Measurements from ENCODE around the gene SLC16A12. TPM values are rescaled to one million over a fixed set of nuclear protein-coding genes. Genes with fewer than 3 reads are reported as not detected.

SLC16A12 gene
- total RNA-seq, 1 experiment from 2014 or later, result 0.77 TPM

DNA sequence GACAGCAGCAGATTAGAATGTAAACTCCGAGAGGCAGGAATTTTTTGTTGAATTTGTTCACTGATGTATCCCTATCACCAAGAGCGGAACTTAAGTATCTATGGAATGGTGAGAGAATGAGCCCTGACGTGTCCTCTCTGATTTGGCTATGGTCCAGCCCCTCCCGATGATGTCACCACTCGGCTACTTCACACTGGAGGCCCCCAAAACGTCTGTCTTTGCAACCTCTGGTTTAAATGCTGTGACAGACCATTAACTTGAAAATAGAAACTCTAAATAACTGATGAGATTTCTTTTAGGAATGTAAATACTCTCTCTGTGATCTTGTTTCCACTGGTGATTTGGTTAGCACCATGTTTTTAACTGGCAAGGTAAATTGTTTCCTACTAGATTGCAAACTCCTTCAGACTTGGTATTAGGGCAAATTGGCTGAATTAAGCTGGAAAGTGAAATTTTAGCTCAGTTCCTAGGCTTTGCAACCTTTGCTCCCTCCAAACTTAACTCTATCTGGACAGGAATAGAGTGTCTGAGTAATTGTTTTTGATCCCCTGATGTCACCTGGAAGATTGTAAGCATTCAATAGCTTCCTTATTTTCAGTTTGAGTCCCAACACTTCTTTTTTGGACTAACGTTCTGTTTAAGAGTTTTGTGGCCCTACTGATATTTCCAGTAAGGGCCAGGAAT lies 19.1 kb downstream of the SLC16A12 start:
- TF ChIP-seq, protein P1, sequence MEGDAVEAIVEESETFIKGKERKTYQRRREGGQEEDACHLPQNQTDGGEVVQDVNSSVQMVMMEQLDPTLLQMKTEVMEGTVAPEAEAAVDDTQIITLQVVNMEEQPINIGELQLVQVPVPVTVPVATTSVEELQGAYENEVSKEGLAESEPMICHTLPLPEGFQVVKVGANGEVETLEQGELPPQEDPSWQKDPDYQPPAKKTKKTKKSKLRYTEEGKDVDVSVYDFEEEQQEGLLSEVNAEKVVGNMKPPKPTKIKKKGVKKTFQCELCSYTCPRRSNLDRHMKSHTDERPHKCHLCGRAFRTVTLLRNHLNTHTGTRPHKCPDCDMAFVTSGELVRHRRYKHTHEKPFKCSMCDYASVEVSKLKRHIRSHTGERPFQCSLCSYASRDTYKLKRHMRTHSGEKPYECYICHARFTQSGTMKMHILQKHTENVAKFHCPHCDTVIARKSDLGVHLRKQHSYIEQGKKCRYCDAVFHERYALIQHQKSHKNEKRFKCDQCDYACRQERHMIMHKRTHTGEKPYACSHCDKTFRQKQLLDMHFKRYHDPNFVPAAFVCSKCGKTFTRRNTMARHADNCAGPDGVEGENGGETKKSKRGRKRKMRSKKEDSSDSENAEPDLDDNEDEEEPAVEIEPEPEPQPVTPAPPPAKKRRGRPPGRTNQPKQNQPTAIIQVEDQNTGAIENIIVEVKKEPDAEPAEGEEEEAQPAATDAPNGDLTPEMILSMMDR (conservative IDR thresholded peaks at IDR 0.05), result no peak
- Histone ChIP-seq H2BK15ac (ENCODE audit: low read depth, low read length) (no peak overlapping the region), H3T11ph (ENCODE audit: low read length) (no peak overlapping the region), H3K23me2 (ENCODE audit: insufficient read length, low read depth, low read length, poor library complexity, severe bottlenecking) (no peaks in the 10 kb centered on the region), H3K4me1 (ENCODE audit: insufficient read depth, low read length) (no peaks in the 10 kb centered on the region; the same call in 1 of the 2 replicates), H2BK5ac (ENCODE audit: insufficient read length, low read length) (no peak overlapping the region), H2AFZ (ENCODE audit: low read length) (no peak overlapping the region), H3K9me3 (ENCODE audit: control insufficient read depth, low read depth, low read length) (no peaks in the 10 kb centered on the region), H4K91ac (ENCODE audit: insufficient read length, low read depth, low read length) (no peak overlapping the region), H3K4ac (ENCODE audit: low read depth, low read length) (no peak overlapping the region), H3K23ac (ENCODE audit: insufficient read length, low read depth, low read length) (no peak overlapping the region), H4K8ac (replicated peaks; ENCODE audit: insufficient read length, low read depth, low read length) (no peak overlapping the region), H3K79me1 (ENCODE audit: insufficient read depth, low read depth, low read length, poor library complexity, severe bottlenecking) (no peaks in the 10 kb centered on the region), H4K5ac (ENCODE audit: insufficient read length, low read depth, low read length) (no peak overlapping the region), H4K20me1 (ENCODE audit: control insufficient read depth, insufficient read depth, insufficient read length) (no peaks in the 10 kb centered on the region), H3K27ac (ENCODE audit: insufficient read length, low read depth, low read length) (no peak overlapping the region), H3K9ac (ENCODE audit: extremely low read depth, insufficient read length, low read length) (no peak overlapping the region), H3K18ac (ENCODE audit: insufficient read length, low read depth, low read length) (no peak overlapping the region), H3K56ac (ENCODE audit: insufficient read length, low read depth, low read length) (no peak overlapping the region), H3K79me2 (ENCODE audit: insufficient read depth, low read length) (no peaks in the 10 kb centered on the region), H3K4me2 (ENCODE audit: insufficient read depth, insufficient read length, low read length) (no peak overlapping the region), H2BK20ac (ENCODE audit: low read depth, low read length, poor library complexity, severe bottlenecking) (no peak overlapping the region), H2AK5ac (ENCODE audit: insufficient read length, low read length) (no peak overlapping the region), H3K27me3 (ENCODE audit: insufficient read depth, low read length) (no peaks in the 10 kb centered on the region), H2BK12ac (ENCODE audit: insufficient read length, low read depth, low read length) (no peak overlapping the region), H3K14ac (ENCODE audit: insufficient read depth, low read length) (no peak overlapping the region), H2BK120ac (ENCODE audit: low read depth, low read length, poor library complexity, severe bottlenecking) (no peak overlapping the region)
- H3K36me3 Mint-ChIP-seq (ENCODE audit: insufficient read depth in 1 of 3, low read depth in 3 of 3), result no peaks in the 10 kb centered on the region
- H3K4me3 Mint-ChIP-seq, result no peak overlapping the region
- peaks cover 17 to 19% of the 10 kb centered on the region in 2 experiments for H3K4me1 Mint-ChIP-seq
- WGBS (ENCODE audit: extremely low coverage, insufficient read length, low lambda C conversion rate), result no CpG with 5 or more reads among the region's 7 CpGs
- H3K27ac Mint-ChIP-seq, result no peak overlapping the region; a peak in 1 of 7 replicates
- DNase-seq, result no peak
- H3K27me3 Mint-ChIP-seq (ENCODE audit: low read depth), result no peaks in the 10 kb centered on the region; the same call in 1 of the 2 replicates
- no peaks in the 10 kb centered on the region for H3K9me3 Mint-ChIP-seq

Data from H9 (cell line).